Lung (tissue), 12 donors: ENCODE results near the gene ATP13A1. TPM values are rescaled to one million over a fixed set of nuclear protein-coding genes. Genes with fewer than 3 reads are reported as not detected.
"Not testable (repeated sequence)": the region's sequence is repeated elsewhere in the genome, so short reads cannot be mapped to it uniquely, and the experiment has no call there.

Source experiments
- ATAC-seq: fragments of 200-7000 bp; cut with Tn5 transposase; one replicate; pipeline ENCODE4 v1.9.1; 2020; ENCODE audit warnings: moderate number of reproducible peaks; ENCODE audit not compliant: insufficient read depth, low FRiP score
- DNase-seq, 3 donors: peaks; one replicate each; pipeline ENCODE4 v3.0.0-alpha.2; 2013 to 2017
- H3K27ac ChIP-seq, 2 donors: one replicate each; pipeline ENCODE4 v1.5.1; 2013; ENCODE audit warnings: mild to moderate bottlenecking in 2 of 2, moderate library complexity in 2 of 2, control low read depth in 1 of 2, inconsistent platforms in 1 of 2, low read depth in 1 of 2, low read length in 1 of 2
- H3K27me3 ChIP-seq, 3 donors: one replicate each; pipeline ENCODE4 v1.5.1; 2013; ENCODE audit warnings: low read length in 2 of 3; ENCODE audit not compliant: control insufficient read depth in 3 of 3, insufficient read depth in 3 of 3
- H3K36me3 ChIP-seq, 4 donors: one replicate each; pipeline ENCODE4 v1.5.1; 2013; ENCODE audit warnings: low read length in 4 of 4, mild to moderate bottlenecking in 1 of 4, moderate library complexity in 1 of 4; ENCODE audit not compliant: control insufficient read depth in 4 of 4, insufficient read depth in 4 of 4
- H3K4me1 ChIP-seq, 5 donors: one replicate each; pipeline ENCODE4 v1.5.1; 2013; ENCODE audit warnings: low read length in 5 of 5, mild to moderate bottlenecking in 2 of 5, moderate library complexity in 1 of 5; ENCODE audit not compliant: control insufficient read depth in 5 of 5, insufficient read depth in 5 of 5
- H3K4me3 ChIP-seq: one replicate; pipeline ENCODE4 v1.5.1; 2013; ENCODE audit warnings: mild to moderate bottlenecking, control low read depth, moderate library complexity
- H3K9ac ChIP-seq, 2 donors: one replicate each; pipeline ENCODE4 v1.5.1; 2013; ENCODE audit warnings: low read length in 2 of 2, control low read depth in 1 of 2; ENCODE audit not compliant: insufficient read depth in 1 of 2
- H3K9me3 ChIP-seq, 4 donors: one replicate each; pipeline ENCODE4 v1.5.1; 2013; ENCODE audit warnings: low read length in 3 of 4, mild to moderate bottlenecking in 1 of 4, moderate library complexity in 1 of 4; ENCODE audit not compliant: control insufficient read depth in 4 of 4, insufficient read depth in 3 of 4
- CTCF ChIP-seq: IDR thresholded peaks from 2 replicates; pipeline ENCODE4 v1.5.1; 2012; ENCODE audit warnings: mild to moderate bottlenecking; ENCODE audit errors: control extremely low read depth, extremely low read depth
- WGBS, 2 donors: extraction: QIAGEN DNeasy Blood & Tissue Kit; methylation state at CpG; one replicate each; pipeline ENCODE4 v1.1.7; 2013; 5-methylcytosine and 5-hydroxymethylcytosine counted together
- polyA plus RNA-seq, 2 donors: library from polyadenylated mRNA; stranded (reverse); fragments of 200-250 nt; gene quantifications; one replicate each; pipeline ENCODE4 v1.2.1, GENCODE V29; 2013
- total RNA-seq, 2 donors: library from RNA; depleted of rRNA in 1 of 2; stranded (reverse); fragments of >200 nt in 1 of 2; gene quantifications; one replicate each; pipeline ENCODE4 v1.2.1, GENCODE V29; 2014 to 2021
- donor health status: control.
- donor health status: control.
- donor health status: Bipolar disorder and iron deficiency.
- donor health status: healthy.
- donor health status: DM: yes; HTN: yes; CAD: no.

ATP13A1 gene
- total and polyA plus RNA-seq, 4 donors: 35.7 to 70.4 (median 41.6) TPM

- H3K9me3 ChIP-seq: peaks cover 31 to 56% (median 50%) of the 10 kb centered on the region in 4 donors
- no peak overlapping the region for H3K27ac ChIP-seq
- DNase-seq (no peak), ATAC-seq (no peak)
- no peak overlapping the region for H3K4me3 ChIP-seq
- no peaks in the 10 kb centered on the region for H3K27me3 ChIP-seq
- H3K9ac ChIP-seq: no peak overlapping the region
- TF ChIP-seq CTCF: no peak
- H3K36me3 ChIP-seq: peaks cover 16 to 60% (median 50%) of the 10 kb centered on the region in 4 donors
- H3K4me1 ChIP-seq: no peaks in the 10 kb centered on the region
- WGBS, 2 donors: 97 to 100% methylated on average over 2 of the region's 2 CpGs
Measured at GRCh38 chr19:19710506-19710905, 47.0 kb upstream of the ATP13A1 start.

- H3K4me1 ChIP-seq: no peaks in the 10 kb centered on the region
- no peak overlapping the region for H3K9ac ChIP-seq
- H3K36me3 ChIP-seq: peaks cover 6 to 29% (median 12%) of the 10 kb centered on the region in 4 donors
- ATAC-seq (no peak), DNase-seq (no peak)
- TF ChIP-seq CTCF: no peak
- H3K27me3 ChIP-seq: no peaks in the 10 kb centered on the region
- no peak overlapping the region for H3K4me3 ChIP-seq
- no peak overlapping the region for H3K27ac ChIP-seq
- WGBS, 2 donors: 85 to 90% methylated on average over 5 to 6 of the region's 6 CpGs
- H3K9me3 ChIP-seq: peaks cover 11 to 56% (median 23%) of the 10 kb centered on the region in 4 donors
Measured at GRCh38 chr19:19704836-19705235, 41.4 kb upstream of the ATP13A1 start.

- 88 to 90% methylated on average over 1 of the region's 1 CpG for WGBS, 2 donors
- not testable (repeated sequence) for H3K27ac ChIP-seq, H3K27me3 ChIP-seq, DNase-seq, H3K4me1 ChIP-seq, ATAC-seq, H3K9ac ChIP-seq, H3K4me3 ChIP-seq
- Histone ChIP-seq H3K36me3 (peaks cover 0 to 14% (median 9%) of the 10 kb centered on the region in 4 donors), H3K9me3 (peaks cover 4 to 42% (median 11%) of the 10 kb centered on the region in 4 donors)
Measured at GRCh38 chr19:19700493-19700892, 37.0 kb upstream of the ATP13A1 start.

- DNase-seq (no peak), ATAC-seq (no peak)
- Histone ChIP-seq H3K27ac (no peak overlapping the region), H3K4me1 (no peaks in the 10 kb centered on the region), H3K27me3 (no peaks in the 10 kb centered on the region), H3K9ac (no peak overlapping the region), H3K4me3 (no peak overlapping the region), H3K9me3 (peaks cover 2 to 24% (median 7%) of the 10 kb centered on the region in 4 donors), H3K36me3 (peaks cover 0 to 3% (median 0%) of the 10 kb centered on the region in 4 donors)
- WGBS, 2 donors: 91% methylated on average over 5 of the region's 5 CpGs
- no peak for TF ChIP-seq CTCF
Measured at GRCh38 chr19:19697589-19697988, 34.1 kb upstream of the ATP13A1 start.
